Fibroblast of lung (primary cell): ENCODE results near the gene CPN2.

ENCODE experiments used
- CTCF ChIP-seq, 2 donors: IDR thresholded peaks in 1 of 2; conservative IDR thresholded peaks in 1 of 2; 1 replicate in 1 of 2; 2 replicates in 1 of 2; pipeline ENCODE4 v1.5.1; 2011 to 2012; ENCODE audit warnings: low read length in 2 of 2, control low read depth in 1 of 2, inconsistent platforms in 1 of 2, low read depth in 1 of 2, mild to moderate bottlenecking in 1 of 2
- EZH2 ChIP-seq: IDR thresholded peaks from 2 replicates; pipeline ENCODE4 v1.5.1; 2012; ENCODE audit warnings: low read length, control low read depth, mild to moderate bottlenecking; ENCODE audit errors: missing control alignments

DNA sequence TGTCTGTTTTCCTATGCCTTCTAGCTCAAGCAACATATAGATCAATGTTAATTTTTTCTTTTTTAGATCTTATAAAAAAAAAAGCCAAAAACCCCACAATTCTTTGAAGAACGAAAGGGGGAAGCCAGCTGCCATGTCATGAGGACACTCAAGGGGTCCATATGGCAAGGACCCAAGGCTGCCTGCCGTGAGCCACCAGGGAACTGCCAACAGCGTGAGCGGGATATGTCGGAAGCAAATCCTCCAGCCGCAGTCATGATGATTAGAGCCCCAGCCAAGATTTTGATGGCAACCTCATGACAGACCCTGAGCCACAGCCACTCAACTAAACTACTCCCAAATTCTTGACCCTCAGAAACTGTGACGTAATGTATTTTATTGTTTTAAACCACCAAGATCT lies 41.4 kb upstream of the CPN2 start:
- TF ChIP-seq CTCF (conservative IDR thresholded peaks at IDR 0.05 in 1 of 2, IDR thresholded peaks at IDR 0.05 in 1 of 2; ENCODE audit: low read depth in 1 of 2, low read length in 2 of 2) (no peak), EZH2 (no peak)
